HepG2 (cell line): ENCODE data around the gene CEP104. TPM values are rescaled to one million over a fixed set of nuclear protein-coding genes. Genes with fewer than 3 reads are reported as not detected.

Experiments
- ARID5B ChIP-seq: IDR thresholded peaks from 2 replicates; pipeline ENCODE4 v1.4.0; 2020; ENCODE audit warnings: mild to moderate bottlenecking, missing genetic modification reagents
- ATF6 ChIP-seq: sonication (generic); formaldehyde crosslinking; conservative IDR thresholded peaks from 2 replicates; pipeline ENCODE4 v1.4.0; 2020; ENCODE audit warnings: missing genetic modification reagents
- DPF2 ChIP-seq: sonication (generic); formaldehyde crosslinking; IDR thresholded peaks from 2 replicates; pipeline ENCODE4 v1.4.0; 2020; ENCODE audit warnings: mild to moderate bottlenecking, low read depth, missing genetic modification reagents, borderline replicate concordance
- HDAC6 ChIP-seq: fragments of 200-600 bp; sonication (generic); IDR thresholded peaks from 2 replicates; pipeline ENCODE4 v1.7.0; 2017; ENCODE audit warnings: mild to moderate bottlenecking, antibody characterized with exemption, low read length, low read depth
- HNF1B ChIP-seq: sonication (generic); formaldehyde crosslinking; IDR thresholded peaks from 2 replicates; pipeline ENCODE4 v1.5.1; 2020; ENCODE audit warnings: mild to moderate bottlenecking, moderate library complexity, missing genetic modification reagents
- MTF1 ChIP-seq: sonication (generic); formaldehyde crosslinking; IDR thresholded peaks from 2 replicates; pipeline ENCODE4 v1.5.0; 2020; ENCODE audit warnings: missing genetic modification reagents
- PHF21A ChIP-seq: sonication (generic); formaldehyde crosslinking; IDR thresholded peaks from 2 replicates; pipeline ENCODE4 v1.5.0; 2020; ENCODE audit warnings: mild to moderate bottlenecking, missing genetic modification reagents
- RCOR2 ChIP-seq: IDR thresholded peaks from 2 replicates; pipeline ENCODE4 v1.6.1; 2016; ENCODE audit warnings: missing biosample characterization, missing genetic modification reagents
- RXRB ChIP-seq: IDR thresholded peaks from 2 replicates; pipeline ENCODE4 v1.6.1; 2016; ENCODE audit warnings: borderline replicate concordance, missing genetic modification reagents, missing compliant biosample characterization
- SNAI1 ChIP-seq: sonication (generic); formaldehyde crosslinking; IDR thresholded peaks from 2 replicates; pipeline ENCODE4 v1.5.0; 2020; ENCODE audit warnings: mild to moderate bottlenecking, missing genetic modification reagents, borderline replicate concordance
- TBP ChIP-seq: sonication (generic); formaldehyde crosslinking; IDR thresholded peaks from 2 replicates; pipeline ENCODE4 v1.5.0; 2020; ENCODE audit warnings: missing genetic modification reagents
- ZBTB44 ChIP-seq: sonication (generic); formaldehyde crosslinking; IDR thresholded peaks from 2 replicates; pipeline ENCODE4 v1.4.0; 2020; ENCODE audit warnings: missing genetic modification reagents
- ZFP91 ChIP-seq: sonication (generic); formaldehyde crosslinking; IDR thresholded peaks from 2 replicates; pipeline ENCODE4 v1.9.0; 2022; ENCODE audit warnings: missing genetic modification reagents, mild to moderate bottlenecking, borderline replicate concordance
- ZFX ChIP-seq: sonication (generic); formaldehyde crosslinking; IDR thresholded peaks from 2 replicates; pipeline ENCODE4 v1.4.0; 2020; ENCODE audit warnings: mild to moderate bottlenecking, low read depth, missing genetic modification reagents, moderate library complexity
- ZMAT5 ChIP-seq: sonication (generic); formaldehyde crosslinking; IDR thresholded peaks from 2 replicates; pipeline ENCODE4 v1.5.0; 2020; ENCODE audit warnings: mild to moderate bottlenecking, low read depth, missing genetic modification reagents, borderline replicate concordance
- ZNF580 ChIP-seq: IDR thresholded peaks from 2 replicates; pipeline ENCODE4 v1.6.1; 2016; ENCODE audit warnings: low read depth, borderline replicate concordance
- polyA plus RNA-seq, 8 experiments: library from polyadenylated mRNA; depleted of rRNA in 3 of 8; stranded (reverse) in 7 of 8; unstranded in 1 of 8; fragments of >200 nt; fragmentation: Illumina TruSeq in 4 of 8; extraction: Trizol in 4 of 8; gene quantifications; 2 replicates each; pipeline versions ENCODE4 v1.2.1 to v1.2.3, GENCODE V29; 2011 to 2016; ENCODE audit warnings: low read depth in 4 of 8, missing spikeins in 1 of 8, mixed read lengths in 1 of 8; ENCODE audit not compliant: insufficient read depth in 1 of 8
- total RNA-seq, 5 experiments: library from RNA; depleted of rRNA; stranded (reverse); fragments of >200 nt; fragmentation: Illumina TruSeq; extraction: Trizol; gene quantifications; 2 replicates each; pipeline ENCODE4 v1.2.3, GENCODE V29; 2016; ENCODE audit warnings: low read depth in 1 of 5

Gene CEP104
- total and polyA plus RNA-seq, 2 of the 13 experiments (the other 11 are each of a cell fraction or from before 2014, with no cell fraction given) = 20.4 to 30.1 TPM

- TF ChIP-seq ZBTB44 = no peak
- no peak for TF ChIP-seq SNAI1
- no peak for TF ChIP-seq ZFP91
- no peak for TF ChIP-seq TBP
- TF ChIP-seq DPF2 (CRISPR knock-in tag) = no peak
- 0 out of 2 replicates have a peak, but pooled peaks have one; percentile 3 for TF ChIP-seq ARID5B (CRISPR knock-in tag)
- TF ChIP-seq PHF21A (CRISPR knock-in tag) = 0 out of 2 replicates have a peak, but pooled peaks have one; percentile 22
- no peak for TF ChIP-seq MTF1
- 0 out of 2 replicates have a peak, but pooled peaks have one; percentile 13 for TF ChIP-seq ZNF580
- TF ChIP-seq ATF6 = no peak
- no peak for TF ChIP-seq HDAC6
- 0 out of 2 replicates have a peak, but pooled peaks have one; percentile 11 for TF ChIP-seq ZFX
- 0 out of 2 replicates have a peak, but pooled peaks have one; percentile 20 for TF ChIP-seq HNF1B (CRISPR knock-in tag)
- no peak for TF ChIP-seq ZMAT5
- 0 out of 2 replicates have a peak, but pooled peaks have one; percentile 21 for TF ChIP-seq RXRB (CRISPR knock-in tag)
- TF ChIP-seq RCOR2 = 0 out of 2 replicates have a peak, but pooled peaks have one; percentile 15
Observed at GRCh38 chr1:3785456-3786157, 71.4 kb downstream of the CEP104 start (continued).
